K562 (cell line): ENCODE measurements around the gene ANKRD44.

Experiments
- BRCA1 ChIP-seq, 2 experiments: fragments of 450-650 bp in 1 of 2; sonication (generic) in 1 of 2; formaldehyde crosslinking in 1 of 2; IDR thresholded peaks; 2 replicates each; pipeline versions ENCODE4 v1.5.0 to v1.6.1; 2017 to 2020; ENCODE audit warnings: mild to moderate bottlenecking in 1 of 2, missing genetic modification reagents in 1 of 2
- CHD1 ChIP-seq: fragments of 200-600 bp; sonication (generic); IDR thresholded peaks from one replicate; pipeline ENCODE4 v1.6.1; 2012; ENCODE audit warnings: mild to moderate bottlenecking, moderate library complexity, low read length, inconsistent platforms
- CTCF ChIP-seq, 3 experiments: IDR thresholded peaks in 2 of 3; conservative IDR thresholded peaks in 1 of 3; 2 replicates each; pipeline ENCODE4 v1.5.1; 2011 to 2012; ENCODE audit warnings: low read length in 3 of 3, mild to moderate bottlenecking in 3 of 3, control low read depth in 2 of 3, improper control_type of control experiment in 1 of 3, inconsistent platforms in 1 of 3, low read depth in 1 of 3, mixed read lengths in 1 of 3, moderate library complexity in 1 of 3; ENCODE audit not compliant: insufficient read depth in 2 of 3
- MTA1 ChIP-seq: fragments of 450-650 bp; IDR thresholded peaks from 2 replicates; pipeline ENCODE4 v1.6.1; 2017; ENCODE audit warnings: borderline replicate concordance
- POLR2AphosphoS5 ChIP-seq: IDR thresholded peaks from 2 replicates; pipeline ENCODE4 v1.6.1; 2011; ENCODE audit warnings: mild to moderate bottlenecking, low read depth, low read length, moderate library complexity; ENCODE audit not compliant: control insufficient read depth, insufficient read depth
- RCOR1 ChIP-seq, 2 experiments: IDR thresholded peaks; 2 replicates each; pipeline ENCODE4 v1.6.1; 2012; ENCODE audit warnings: low read depth in 2 of 2, low read length in 2 of 2, borderline replicate concordance in 1 of 2, improper control_type of control experiment in 1 of 2
- REST ChIP-seq, 2 experiments: fragments of 450-650 bp; formaldehyde crosslinking in 1 of 2; IDR thresholded peaks; 2 replicates each; pipeline versions ENCODE4 v1.4.0 to v1.6.1; 2014 to 2020; ENCODE audit warnings: mild to moderate bottlenecking in 2 of 2, borderline replicate concordance in 1 of 2, low read depth in 1 of 2
- SAP30 ChIP-seq: fragments of 200-600 bp; sonication (generic); IDR thresholded peaks from 2 replicates; pipeline ENCODE4 v1.6.1; 2012; ENCODE audit warnings: borderline replicate concordance, low read depth, mild to moderate bottlenecking, moderate library complexity, low read length, control low read depth, inconsistent platforms; ENCODE audit not compliant: insufficient read depth, poor library complexity, severe bottlenecking
- SRSF9 ChIP-seq: fragments of 200-400 bp; formaldehyde crosslinking; IDR thresholded peaks from 2 replicates; pipeline ENCODE4 v1.6.1; 2017; ENCODE audit warnings: low read depth, low read length, borderline replicate concordance
- ZBED1 ChIP-seq: IDR thresholded peaks from 2 replicates; pipeline ENCODE4 v1.6.1; 2014
- ZNF121 ChIP-seq: sonication (generic); formaldehyde crosslinking; conservative IDR thresholded peaks from 2 replicates; pipeline ENCODE4 v1.8.0; 2022; ENCODE audit warnings: missing genetic modification reagents

DNA sequence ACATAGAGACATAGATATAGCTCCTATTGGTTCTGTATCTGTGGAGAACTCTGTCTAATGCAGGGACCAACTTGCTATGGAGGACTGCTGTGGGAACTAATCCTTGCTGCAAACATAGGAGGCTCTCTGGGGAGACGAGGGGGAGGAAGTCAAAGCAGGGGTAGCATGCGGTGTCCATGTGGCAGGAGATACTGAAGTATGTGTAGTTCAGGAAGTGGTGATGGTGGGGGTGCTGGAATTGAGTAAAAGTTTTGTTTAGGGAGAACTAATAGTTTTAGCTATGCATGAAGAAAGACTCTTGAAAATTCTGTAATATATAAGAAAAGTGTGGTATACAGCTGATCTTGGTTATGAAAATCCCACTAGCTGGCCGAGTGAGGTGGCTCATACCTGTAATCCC, 62.0 kb downstream of the ANKRD44 start:
- TF ChIP-seq ZBED1 (no peak), CHD1 (no peak), CTCF (IDR thresholded peaks at IDR 0.05 in 2 of 3, conservative IDR thresholded peaks at IDR 0.05 in 1 of 3; ENCODE audit: insufficient read depth in 2 of 3, low read depth in 1 of 3, low read length in 3 of 3) (no peak), POLR2AphosphoS5 (no peak), RCOR1 (IDR thresholded peaks at IDR 0.05; ENCODE audit: borderline replicate concordance in 1 of 2, low read depth in 2 of 2, low read length in 2 of 2) (no peak), REST (IDR thresholded peaks at IDR 0.05; ENCODE audit: borderline replicate concordance) (no peak), REST (CRISPR knock-in tag; IDR thresholded peaks at IDR 0.05; ENCODE audit: low read depth) (no peak), MTA1 (no peak), SAP30 (no peak), ZNF121 (CRISPR knock-in tag) (no peak), SRSF9 (no peak), BRCA1 (IDR thresholded peaks at IDR 0.05) (no peak), BRCA1 (CRISPR knock-in tag; IDR thresholded peaks at IDR 0.05) (no peak)
